Measurements from ENCODE around the gene FNDC3B.

Gene FNDC3B

GRCh38 chr3:172161133-172161789 lies 121.9 kb downstream of the FNDC3B start:
- DNase-seq (ENCODE audit: insufficient read length) = no peak
- no peak for FAIRE-seq
- TF ChIP-seq POLR2A (IDR thresholded peaks at IDR 0.05; ENCODE audit: low read depth, low read length) = no peak
- TF ChIP-seq TAF1 (IDR thresholded peaks at IDR 0.05; ENCODE audit: borderline replicate concordance, low read depth, low read length) = no peak
- TF ChIP-seq POLR2AphosphoS5 (IDR thresholded peaks at IDR 0.05; ENCODE audit: low read depth, low read length) = no peak

DNA sequence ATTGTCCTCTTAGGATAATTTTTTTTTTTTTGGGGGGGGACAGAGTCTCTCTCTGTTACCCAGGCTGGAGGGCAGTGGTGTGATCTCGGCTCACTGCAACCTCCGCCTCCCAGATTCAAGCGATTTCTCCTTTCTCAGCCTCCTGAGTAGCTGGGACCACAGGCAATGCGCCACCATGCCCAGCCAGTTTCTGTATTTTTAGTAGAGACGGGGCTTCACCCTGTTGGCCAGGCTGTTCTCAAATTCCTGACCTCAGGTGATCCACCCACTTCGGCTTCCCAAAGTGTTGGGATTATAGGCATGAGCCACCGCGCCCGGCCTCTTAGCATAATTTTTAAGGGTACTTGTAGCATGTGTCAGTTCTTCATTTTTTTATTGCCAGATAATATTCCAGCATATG lies 122.6 kb downstream of the FNDC3B start:
- no peak for DNase-seq (ENCODE audit: insufficient read length)
- no peak for FAIRE-seq
- TF ChIP-seq POLR2AphosphoS5 (IDR thresholded peaks at IDR 0.05; ENCODE audit: low read depth, low read length) (no peak), TAF1 (IDR thresholded peaks at IDR 0.05; ENCODE audit: borderline replicate concordance, low read depth, low read length) (no peak), POLR2A (IDR thresholded peaks at IDR 0.05; ENCODE audit: low read depth, low read length) (no peak)

DNA sequence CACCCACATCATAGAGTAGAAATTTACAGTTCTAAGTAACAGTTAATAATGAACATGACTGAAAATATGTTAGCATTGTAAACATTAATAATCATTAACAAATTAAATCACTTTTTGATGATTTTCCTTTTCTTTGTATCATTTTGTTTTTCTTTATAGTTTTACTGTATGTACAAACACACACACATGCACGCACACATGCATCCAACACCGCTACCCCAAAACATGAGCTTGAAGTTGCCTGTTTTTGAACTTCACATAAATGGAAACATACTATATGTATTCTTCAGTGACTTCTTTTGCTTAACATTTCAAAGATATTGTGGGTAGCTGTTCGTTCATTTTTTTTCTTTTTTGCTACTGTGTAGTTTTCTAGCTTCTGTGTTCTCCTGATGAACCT lies 123.9 kb downstream of the FNDC3B start:
- no peak for DNase-seq (ENCODE audit: insufficient read length)
- no peak for FAIRE-seq
- TF ChIP-seq POLR2A (IDR thresholded peaks at IDR 0.05; ENCODE audit: low read depth, low read length) (no peak), POLR2AphosphoS5 (IDR thresholded peaks at IDR 0.05; ENCODE audit: low read depth, low read length) (no peak), TAF1 (IDR thresholded peaks at IDR 0.05; ENCODE audit: borderline replicate concordance, low read depth, low read length) (no peak)

DNA sequence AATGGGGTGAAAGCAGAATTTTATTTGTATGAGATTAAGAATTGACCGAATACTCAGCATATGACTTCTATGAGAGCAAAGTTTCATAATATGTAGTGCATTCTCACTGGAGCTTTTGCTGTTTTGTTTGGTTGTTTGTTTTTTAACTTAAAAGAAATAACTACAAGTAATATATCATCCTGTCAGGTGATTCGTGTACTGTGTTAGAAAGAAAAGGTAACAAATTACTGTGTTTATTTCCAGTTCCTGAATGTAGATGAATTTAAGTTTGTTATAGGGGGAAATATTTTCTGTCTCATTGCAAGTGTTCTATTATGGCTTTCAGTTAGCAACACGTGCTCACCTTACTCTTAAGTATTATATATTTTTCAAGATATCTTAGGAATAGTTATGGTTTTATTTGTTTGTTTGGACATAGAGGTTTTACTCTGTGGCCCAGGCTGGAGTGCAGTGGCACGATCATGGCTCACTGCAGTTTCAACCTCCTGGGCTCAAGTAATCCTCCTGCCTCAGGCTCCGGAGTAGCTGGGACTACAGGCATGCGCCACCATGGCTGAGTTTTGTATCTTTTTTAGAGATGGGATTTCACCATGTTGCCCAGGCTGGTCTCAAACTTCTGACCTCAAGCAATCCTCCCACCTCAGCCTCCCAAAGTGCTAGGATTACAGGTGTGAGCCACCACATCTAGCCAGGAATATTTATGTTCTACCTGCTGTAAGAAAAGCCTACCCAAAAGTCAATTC lies 125.4 kb downstream of the FNDC3B start:
- no peak for FAIRE-seq
- TF ChIP-seq POLR2AphosphoS5 (IDR thresholded peaks at IDR 0.05; ENCODE audit: low read depth, low read length) = no peak
- no peak for TF ChIP-seq POLR2A (IDR thresholded peaks at IDR 0.05; ENCODE audit: low read depth, low read length)
- DNase-seq (ENCODE audit: insufficient read length) = no peak

DNA sequence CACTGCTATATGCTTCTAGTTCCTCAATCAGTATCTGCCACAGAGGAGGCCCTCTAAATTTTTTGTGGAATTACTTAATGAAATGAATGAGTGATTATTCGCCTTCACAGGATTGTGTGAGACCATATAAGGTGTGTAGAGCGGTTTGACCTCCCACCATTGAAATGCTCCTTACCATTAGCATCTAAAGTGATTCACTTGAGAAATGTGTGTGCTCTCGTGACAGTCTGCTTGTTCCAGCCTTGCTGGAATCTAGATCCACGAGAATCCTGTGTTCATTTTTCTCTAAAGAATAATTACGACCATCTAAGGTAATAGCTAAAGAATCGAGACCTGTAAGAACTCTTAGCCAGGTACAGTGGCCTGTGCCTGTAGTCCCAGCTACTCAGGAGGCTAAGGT lies 126.9 kb downstream of the FNDC3B start:
- no peak for DNase-seq (ENCODE audit: insufficient read length)
- FAIRE-seq = no peak
- no peak for TF ChIP-seq POLR2A (IDR thresholded peaks at IDR 0.05; ENCODE audit: low read depth, low read length)
- TF ChIP-seq TAF1 (IDR thresholded peaks at IDR 0.05; ENCODE audit: borderline replicate concordance, low read depth, low read length) = no peak
- TF ChIP-seq POLR2AphosphoS5 (IDR thresholded peaks at IDR 0.05; ENCODE audit: low read depth, low read length) = no peak

DNA sequence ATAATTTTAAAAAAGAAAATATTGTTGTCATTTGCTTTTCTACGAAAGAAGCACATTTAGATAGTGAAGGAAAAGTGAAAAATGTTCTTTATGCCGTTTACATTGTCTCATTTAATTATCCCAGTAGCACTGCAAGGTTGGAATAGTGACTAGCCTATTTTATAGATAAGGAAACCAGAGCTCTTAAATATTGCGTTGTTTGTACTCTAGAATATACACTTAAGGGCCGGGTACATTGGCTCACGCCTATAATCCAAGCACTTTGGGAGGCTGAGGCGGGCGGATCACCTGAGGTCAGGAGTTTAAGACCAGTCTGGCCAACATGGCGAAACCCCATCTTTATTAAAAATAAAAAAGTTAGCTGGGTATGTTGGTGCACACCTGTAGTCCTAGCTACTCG lies 127.5 kb downstream of the FNDC3B start:
- no peak for TF ChIP-seq POLR2AphosphoS5 (IDR thresholded peaks at IDR 0.05; ENCODE audit: low read depth, low read length)
- TF ChIP-seq POLR2A (IDR thresholded peaks at IDR 0.05; ENCODE audit: low read depth, low read length) = no peak
- TF ChIP-seq TAF1 (IDR thresholded peaks at IDR 0.05; ENCODE audit: borderline replicate concordance, low read depth, low read length) = no peak
- FAIRE-seq = no peak

GRCh38 chr3:172167892-172168648 lies 128.7 kb downstream of the FNDC3B start:
- TF ChIP-seq POLR2AphosphoS5 (IDR thresholded peaks at IDR 0.05; ENCODE audit: low read depth, low read length) (no peak), POLR2A (IDR thresholded peaks at IDR 0.05; ENCODE audit: low read depth, low read length) (no peak), TAF1 (IDR thresholded peaks at IDR 0.05; ENCODE audit: borderline replicate concordance, low read depth, low read length) (no peak)
- FAIRE-seq = no peak

More for the DNA sequence above, 127.5 kb downstream of the FNDC3B start:
- no peak for DNase-seq (ENCODE audit: insufficient read length)

DNA sequence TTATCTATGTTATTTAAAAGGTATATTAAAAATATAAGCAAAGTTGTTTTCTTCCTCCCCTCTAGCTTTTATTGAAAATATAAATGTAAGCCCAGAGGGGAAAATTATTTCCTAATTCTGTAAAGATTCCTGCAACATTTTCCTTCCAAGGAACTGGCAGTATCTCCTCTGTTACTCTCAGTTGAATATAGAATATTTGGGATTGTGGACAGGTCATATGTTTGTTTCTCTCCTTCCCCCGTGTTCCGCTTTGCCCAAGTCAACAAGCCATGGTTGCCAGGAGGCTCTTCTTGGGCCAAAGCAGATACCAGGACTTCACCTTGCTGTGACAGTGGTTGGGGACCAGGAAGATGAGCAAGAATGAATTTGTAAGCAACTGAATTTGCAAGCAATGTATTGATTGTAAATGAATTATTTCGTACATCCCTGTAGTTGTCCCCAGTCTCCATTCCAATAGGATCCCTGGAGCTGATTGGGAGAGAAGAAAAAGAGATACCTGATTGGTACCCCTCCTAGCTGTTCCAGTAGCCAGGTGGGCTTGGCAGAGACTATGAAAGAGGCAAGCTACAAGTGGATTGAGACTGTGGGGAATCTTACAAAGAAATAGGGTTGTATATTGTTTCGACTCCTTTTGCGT lies 130.8 kb downstream of the FNDC3B start:
- no peak for FAIRE-seq
- no peak for TF ChIP-seq TAF1 (IDR thresholded peaks at IDR 0.05; ENCODE audit: borderline replicate concordance, low read depth, low read length)
- no peak for TF ChIP-seq POLR2A (IDR thresholded peaks at IDR 0.05; ENCODE audit: low read depth, low read length)
- TF ChIP-seq POLR2AphosphoS5 (IDR thresholded peaks at IDR 0.05; ENCODE audit: low read depth, low read length) = no peak

More at GRCh38 chr3:172167892-172168648, 128.7 kb downstream of the FNDC3B start:
- no peak for DNase-seq (ENCODE audit: insufficient read length)

DNA sequence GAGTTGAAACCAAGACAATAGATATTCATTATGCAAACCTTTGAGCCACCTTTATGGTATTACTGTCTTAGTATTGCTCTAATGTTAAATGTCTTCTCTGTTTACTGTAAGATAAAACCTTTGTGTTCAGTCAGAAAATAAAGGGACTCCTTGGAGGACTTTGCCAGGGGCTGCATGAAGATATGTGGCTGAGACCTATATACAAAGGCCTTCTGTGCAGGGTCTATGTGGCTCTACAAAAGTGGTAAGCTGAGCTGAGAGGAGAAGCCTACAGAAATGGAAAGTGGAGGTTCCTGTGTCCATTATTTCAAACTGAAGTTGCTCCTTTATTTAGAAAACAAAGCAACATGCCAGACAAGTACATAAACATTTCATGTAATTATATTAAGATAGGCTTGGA lies 131.5 kb downstream of the FNDC3B start:
- no peak for TF ChIP-seq POLR2AphosphoS5 (IDR thresholded peaks at IDR 0.05; ENCODE audit: low read depth, low read length)
- no peak for TF ChIP-seq TAF1 (IDR thresholded peaks at IDR 0.05; ENCODE audit: borderline replicate concordance, low read depth, low read length)
- FAIRE-seq (no peak), DNase-seq (ENCODE audit: insufficient read length) (no peak)

More for the DNA sequence above, 130.8 kb downstream of the FNDC3B start:
- DNase-seq (ENCODE audit: insufficient read length) = no peak

DNA sequence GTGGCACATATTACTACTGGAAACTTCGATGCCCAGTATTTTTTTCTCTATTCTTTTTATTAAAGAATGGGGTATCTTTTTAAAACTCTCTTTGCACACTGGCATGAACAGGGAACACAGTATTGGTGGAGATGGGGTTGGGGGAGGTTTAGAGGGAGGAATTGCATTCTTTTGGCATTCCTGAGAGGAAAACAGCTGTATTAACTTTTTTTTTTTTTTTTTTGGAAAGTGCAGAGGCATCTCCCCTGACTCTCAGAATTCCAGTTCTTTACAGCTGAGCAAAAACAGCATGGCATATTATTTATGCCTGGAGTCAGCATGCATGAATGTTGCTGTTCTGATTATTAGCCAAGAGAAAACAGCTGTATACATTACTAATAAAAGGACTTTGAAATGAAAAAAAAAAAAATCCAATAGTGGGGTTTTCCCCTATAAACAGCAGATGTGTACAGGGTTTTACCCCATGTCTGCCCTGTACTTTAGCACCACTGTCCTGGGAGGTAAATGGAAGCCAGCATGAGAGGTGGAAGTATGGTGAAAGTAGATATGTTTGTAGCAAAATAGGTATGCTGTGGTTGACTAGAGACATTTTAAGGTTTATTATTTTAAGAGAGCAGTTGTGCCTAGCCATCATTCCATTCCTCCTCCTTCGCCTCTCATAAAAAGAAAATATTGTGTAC lies 132.2 kb downstream of the FNDC3B start:
- TF ChIP-seq POLR2A (IDR thresholded peaks at IDR 0.05; ENCODE audit: low read depth, low read length) (no peak), TAF1 (IDR thresholded peaks at IDR 0.05; ENCODE audit: borderline replicate concordance, low read depth, low read length) (no peak), POLR2AphosphoS5 (IDR thresholded peaks at IDR 0.05; ENCODE audit: low read depth, low read length) (no peak)
- no peak for DNase-seq (ENCODE audit: insufficient read length)
- peak; percentile 56 for FAIRE-seq

Measured in GM12892 (cell line).